Stimulated activated CD4-positive, alpha-beta T cell treated with anti-CD3 and anti-CD28 coated beads, Interleukin-1b, Interleukin-23, amount 100 ng/mL, for 24 hours (primary cell): ENCODE data around the gene DIAPH1.

ENCODE experiments used
- DNase-seq, 4 experiments: peaks; one replicate each; pipeline ENCODE4 v3.0.0-alpha.2; 2020; ENCODE audit warnings: low read depth in 4 of 4, low spot score in 1 of 4

DIAPH1 gene

GRCh38 chr5:141485321-141486055, 133.3 kb downstream of the DIAPH1 start:
- no peak for DNase-seq

- no peak for DNase-seq
Measured at GRCh38 chr5:141484641-141485311, 134.0 kb downstream of the DIAPH1 start, which contains the start of gene PCDHGC4. TSS of gene PCDHGC4 (plus strand) at chr5:141485030. CDS start at chr5:141485174, 144 bp downstream.

- DNase-seq, result no peak
Measured at GRCh38 chr5:141484310-141484640, 134.5 kb downstream of the DIAPH1 start.

GRCh38 chr5:141483902-141484301, 134.9 kb downstream of the DIAPH1 start:
- DNase-seq, result no peak

- no peak for DNase-seq
Measured at GRCh38 chr5:141479776-141480175, 139.0 kb downstream of the DIAPH1 start.

GRCh38 chr5:141478321-141478945, 140.4 kb downstream of the DIAPH1 start:
- no peak for DNase-seq

- DNase-seq, result no peak
Measured at GRCh38 chr5:141477815-141478214, 141.0 kb downstream of the DIAPH1 start.

GRCh38 chr5:141477044-141477575, 141.7 kb downstream of the DIAPH1 start:
- DNase-seq, result no peak

- no peak for DNase-seq
Measured at GRCh38 chr5:141476132-141476911, 142.5 kb downstream of the DIAPH1 start.

- peak in 2 of 4 experiments; percentile 46 to 56 for DNase-seq
Measured at GRCh38 chr5:141475625-141476131, 143.1 kb downstream of the DIAPH1 start, which contains the start of gene PCDHGC3. TSS of gene PCDHGC3 (plus strand) at chr5:141475966. CDS start at chr5:141476117, 151 bp downstream.

GRCh38 chr5:141465351-141465750, 153.4 kb downstream of the DIAPH1 start:
- DNase-seq, result no peak
